Lower leg skin (tissue), 3 donors: ENCODE results near the gene GPR45.

Source experiments
- CTCF ChIP-seq, 3 donors: fragments of 450-650 bp; IDR thresholded peaks; one replicate each; pipeline ENCODE4 v1.5.1; 2016; ENCODE audit warnings: antibody characterized with exemption in 3 of 3, mild to moderate bottlenecking in 3 of 3, moderate library complexity in 2 of 3
- POLR2A ChIP-seq, 2 donors: fragments of 450-650 bp; IDR thresholded peaks; one replicate each; pipeline ENCODE4 v1.6.1; 2016 to 2017; ENCODE audit warnings: antibody characterized with exemption in 2 of 2, mild to moderate bottlenecking in 1 of 2, moderate library complexity in 1 of 2

GRCh38 chr2:105239924-105240323, 1.6 kb upstream of the GPR45 start:
- no peak for TF ChIP-seq CTCF (IDR thresholded peaks at IDR 0.05)
- TF ChIP-seq POLR2A (IDR thresholded peaks at IDR 0.05), result no peak
